Caco-2 (cell line): ENCODE measurements around the gene ORAI2. TPM values are rescaled to one million over a fixed set of nuclear protein-coding genes. Genes with fewer than 3 reads are reported as not detected.

ENCODE experiments used
- BruUV-seq: library from RNA; stranded (reverse); fragments of 400-500 nt; replicated peaks from 2 replicates; lab custom pipeline; 2021; lab: Mats Ljungman, UMichigan
- CTCF ChIA-PET: fragments of 300-600 bp; sonication (Branson Sonifier 250); formaldehyde crosslinking; loops from one replicate; lab custom pipeline; 2022; ENCODE audit warnings: antibody characterized with exemption; lab: Charles Lee
- POLR2A ChIA-PET: fragments of 300-600 bp; sonication (Branson Sonifier 250); formaldehyde crosslinking; loops from one replicate; lab custom pipeline; 2022; ENCODE audit warnings: antibody characterized with exemption; lab: Charles Lee
- DNase-seq, 2 experiments: peaks; one replicate each; pipeline versions ENCODE4 v3.0.0 to v3.0.0-alpha.2; 2020 to 2022
- H3K27me3 ChIP-seq: replicated peaks from 2 replicates; pipeline ENCODE4 v1.6.0; 2011; ENCODE audit warnings: low read length; ENCODE audit not compliant: control insufficient read depth, insufficient read depth
- H3K36me3 ChIP-seq: 2 replicates; pipeline ENCODE4 v1.5.1; 2011; ENCODE audit warnings: low read length; ENCODE audit not compliant: control insufficient read depth, insufficient read depth
- H3K4me1 ChIP-seq: fragments of 250-450 bp; sonication (Bioruptor Pico); 2 replicates; pipeline ENCODE4 v1.5.1; 2020; ENCODE audit warnings: mild to moderate bottlenecking
- H3K4me3 ChIP-seq: 2 replicates; pipeline ENCODE4 v1.5.1; 2011; ENCODE audit warnings: low read depth, mild to moderate bottlenecking, control low read depth, low read length
- H3K9me3 ChIP-seq: fragments of 250-450 bp; sonication (Bioruptor Pico); 2 replicates; pipeline ENCODE4 v1.5.1; 2020; ENCODE audit warnings: mild to moderate bottlenecking, moderate library complexity
- H3K27ac Mint-ChIP-seq: one replicate; pipeline ENCODE4 v1.8.0; 2022; ENCODE audit warnings: mixed read lengths; ENCODE audit not compliant: unreplicated experiment
- H3K27me3 Mint-ChIP-seq: one replicate; pipeline ENCODE4 v1.8.0; 2022; ENCODE audit warnings: mixed read lengths; ENCODE audit not compliant: insufficient read depth, unreplicated experiment
- H3K36me3 Mint-ChIP-seq: one replicate; pipeline ENCODE4 v1.8.0; 2022; ENCODE audit warnings: mild to moderate bottlenecking, mixed read lengths; ENCODE audit not compliant: insufficient read depth, unreplicated experiment
- H3K4me1 Mint-ChIP-seq: one replicate; pipeline ENCODE4 v1.8.0; 2022; ENCODE audit warnings: low read depth, mixed read lengths; ENCODE audit not compliant: unreplicated experiment
- H3K4me3 Mint-ChIP-seq: one replicate; pipeline ENCODE4 v1.8.0; 2022; ENCODE audit warnings: mild to moderate bottlenecking, moderate library complexity, mixed read lengths; ENCODE audit not compliant: unreplicated experiment
- H3K9me3 Mint-ChIP-seq: one replicate; pipeline ENCODE4 v1.8.0; 2022; ENCODE audit warnings: mixed read lengths; ENCODE audit not compliant: unreplicated experiment
- CTCF ChIP-seq, 2 experiments: fragments of 200-600 bp in 1 of 2; IDR thresholded peaks; 1 replicate in 1 of 2; 2 replicates in 1 of 2; pipeline versions ENCODE4 v1.5.1 to v1.8.0; 2011 to 2022; ENCODE audit warnings: antibody characterized with exemption in 1 of 2, control low read depth in 1 of 2, inconsistent platforms in 1 of 2, low read depth in 1 of 2, low read length in 1 of 2, mild to moderate bottlenecking in 1 of 2, moderate library complexity in 1 of 2; ENCODE audit not compliant: insufficient read depth in 1 of 2, severe bottlenecking in 1 of 2, unreplicated experiment in 1 of 2
- intact Hi-C: fragments of 100-400 bp; cut with micrococcal nuclease; formaldehyde crosslinking; loops from one replicate; pipeline ENCODE4 v1.10.0; 2022; ENCODE audit not compliant: unreplicated experiment
- total RNA-seq: library from RNA; stranded (reverse); gene quantifications from 2 replicates; pipeline ENCODE4 v1.2.3, GENCODE V29; 2022

Gene ORAI2
- total RNA-seq, 1 experiment from 2014 or later: 20.2 TPM

DNA sequence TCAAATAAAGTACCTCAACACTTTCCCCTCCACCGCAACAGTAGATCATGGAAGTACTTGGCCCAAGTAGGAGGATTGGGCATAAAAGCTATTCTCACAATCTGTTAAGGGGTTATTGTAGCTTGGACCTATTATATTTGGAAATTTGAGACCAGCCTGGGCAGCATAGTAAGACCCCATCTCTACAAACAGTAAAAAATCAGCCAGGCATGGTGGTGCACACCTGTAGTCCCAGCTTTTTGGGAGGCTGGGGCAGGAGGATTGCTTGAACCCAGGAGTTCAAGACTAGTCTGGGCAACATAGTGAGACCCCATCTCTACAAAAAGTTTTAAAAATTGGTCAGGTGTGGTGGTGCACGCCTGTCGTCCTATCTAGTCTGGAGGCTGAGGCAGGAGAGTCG lies 24.0 kb upstream of the ORAI2 start:
- no peaks in the 10 kb centered on the region for H3K27me3 ChIP-seq
- intact Hi-C loops: no loop called here
- H3K9me3 Mint-ChIP-seq: peaks cover 9% of the 10 kb centered on the region
- ChIA-PET POLR2A (no interaction called here), CTCF (no interaction called here)
- DNase-seq: no peak
- H3K4me1 ChIP-seq: no peaks in the 10 kb centered on the region
- H3K4me1 Mint-ChIP-seq: no peaks in the 10 kb centered on the region
- H3K36me3 Mint-ChIP-seq: peaks cover 97% of the 10 kb centered on the region
- BruUV-seq: no TSS peak
- no peak overlapping the region for H3K27ac Mint-ChIP-seq
- no peak overlapping the region for H3K4me3 Mint-ChIP-seq
- H3K9me3 ChIP-seq: no peaks in the 10 kb centered on the region
- H3K4me3 ChIP-seq: no peak overlapping the region
- H3K27me3 Mint-ChIP-seq: no peaks in the 10 kb centered on the region
- TF ChIP-seq CTCF (IDR thresholded peaks at IDR 0.05; ENCODE audit: insufficient read depth in 1 of 2, low read depth in 1 of 2, low read length in 1 of 2, severe bottlenecking in 1 of 2, unreplicated experiment in 1 of 2): no peak
- peaks cover 8% of the 10 kb centered on the region; the same call in 1 of the 2 replicates for H3K36me3 ChIP-seq

DNA sequence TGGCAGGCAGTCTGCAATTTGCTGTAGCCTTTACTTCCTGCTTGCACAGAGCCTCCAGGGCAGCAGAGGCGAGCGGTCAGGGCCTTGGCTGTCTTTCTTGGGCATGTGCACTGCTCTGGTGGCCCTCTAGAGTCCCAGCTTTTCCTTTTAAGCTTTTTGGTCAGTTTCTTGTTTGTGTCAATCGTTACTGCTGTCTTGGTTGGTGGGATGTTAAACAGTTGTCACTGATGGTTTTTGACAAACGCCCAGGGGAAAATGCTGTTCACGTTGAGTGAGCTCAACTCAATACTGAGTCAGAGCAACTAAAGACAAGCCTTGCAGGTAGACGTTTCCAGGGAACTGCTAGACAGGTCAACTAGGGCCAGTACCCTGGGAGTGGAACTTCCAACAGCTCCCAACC lies 23.3 kb upstream of the ORAI2 start:
- no peak for TF ChIP-seq CTCF (IDR thresholded peaks at IDR 0.05; ENCODE audit: insufficient read depth in 1 of 2, low read depth in 1 of 2, low read length in 1 of 2, severe bottlenecking in 1 of 2, unreplicated experiment in 1 of 2)
- intact Hi-C loops: no loop called here
- H3K4me1 ChIP-seq: no peaks in the 10 kb centered on the region
- Mint-ChIP-seq H3K36me3 (peaks cover 97% of the 10 kb centered on the region), H3K27me3 (no peaks in the 10 kb centered on the region), H3K4me3 (no peak overlapping the region), H3K4me1 (no peaks in the 10 kb centered on the region), H3K9me3 (peaks cover 9% of the 10 kb centered on the region), H3K27ac (peak overlapping the region; percentile 30)
- no peak overlapping the region for H3K4me3 ChIP-seq
- H3K36me3 ChIP-seq: peaks cover 8% of the 10 kb centered on the region; the same call in 1 of the 2 replicates
- POLR2A ChIA-PET: no interaction called here
- no peak for DNase-seq
- BruUV-seq: no TSS peak
- H3K27me3 ChIP-seq: no peaks in the 10 kb centered on the region
- H3K9me3 ChIP-seq: no peaks in the 10 kb centered on the region
- CTCF ChIA-PET: interaction anchor here (0.6 kb wide), 1 partner anchor 40 kb away, joined by 3 read pairs; no protein-coding TSS in a partner anchor

DNA sequence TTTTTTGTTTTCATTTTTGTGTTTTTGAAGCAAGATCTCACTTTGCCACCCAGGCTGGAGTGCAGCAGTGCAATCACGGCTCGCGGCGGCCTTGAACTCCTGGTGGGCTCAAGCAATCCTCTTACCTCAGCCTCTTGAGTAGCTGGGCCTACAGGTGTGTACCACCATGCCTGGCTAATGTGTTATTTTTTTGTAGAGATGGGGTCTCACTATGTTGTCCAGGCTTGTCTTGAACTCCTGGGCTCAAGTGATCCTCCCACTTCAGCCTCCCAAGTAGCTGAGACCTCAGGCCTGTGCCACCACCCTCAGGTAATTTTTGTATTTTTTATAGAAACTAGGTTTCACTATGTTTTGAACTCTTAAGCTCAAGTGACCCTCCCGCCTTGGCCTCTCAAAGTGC lies 22.5 kb upstream of the ORAI2 start:
- Histone ChIP-seq H3K9me3 (no peaks in the 10 kb centered on the region), H3K4me1 (no peaks in the 10 kb centered on the region), H3K4me3 (no peak overlapping the region), H3K36me3 (peaks cover 8% of the 10 kb centered on the region; the same call in 1 of the 2 replicates), H3K27me3 (no peaks in the 10 kb centered on the region)
- H3K36me3 Mint-ChIP-seq: peaks cover 97% of the 10 kb centered on the region
- no peaks in the 10 kb centered on the region for H3K4me1 Mint-ChIP-seq
- POLR2A ChIA-PET: no interaction called here
- no peak for TF ChIP-seq CTCF (IDR thresholded peaks at IDR 0.05; ENCODE audit: insufficient read depth in 1 of 2, low read depth in 1 of 2, low read length in 1 of 2, severe bottlenecking in 1 of 2, unreplicated experiment in 1 of 2)
- no peak for DNase-seq
- no peaks in the 10 kb centered on the region for H3K27me3 Mint-ChIP-seq
- H3K4me3 Mint-ChIP-seq: no peak overlapping the region
- intact Hi-C loops: no loop called here
- CTCF ChIA-PET: no interaction called here
- peaks cover 9% of the 10 kb centered on the region for H3K9me3 Mint-ChIP-seq
- BruUV-seq: no TSS peak
- H3K27ac Mint-ChIP-seq: no peak overlapping the region
